ENCODE results near the gene KSR1.
"Not testable (repeated sequence)": the region's sequence is repeated elsewhere in the genome, so short reads cannot be mapped to it uniquely, and the experiment has no call there.

KSR1 gene

DNA sequence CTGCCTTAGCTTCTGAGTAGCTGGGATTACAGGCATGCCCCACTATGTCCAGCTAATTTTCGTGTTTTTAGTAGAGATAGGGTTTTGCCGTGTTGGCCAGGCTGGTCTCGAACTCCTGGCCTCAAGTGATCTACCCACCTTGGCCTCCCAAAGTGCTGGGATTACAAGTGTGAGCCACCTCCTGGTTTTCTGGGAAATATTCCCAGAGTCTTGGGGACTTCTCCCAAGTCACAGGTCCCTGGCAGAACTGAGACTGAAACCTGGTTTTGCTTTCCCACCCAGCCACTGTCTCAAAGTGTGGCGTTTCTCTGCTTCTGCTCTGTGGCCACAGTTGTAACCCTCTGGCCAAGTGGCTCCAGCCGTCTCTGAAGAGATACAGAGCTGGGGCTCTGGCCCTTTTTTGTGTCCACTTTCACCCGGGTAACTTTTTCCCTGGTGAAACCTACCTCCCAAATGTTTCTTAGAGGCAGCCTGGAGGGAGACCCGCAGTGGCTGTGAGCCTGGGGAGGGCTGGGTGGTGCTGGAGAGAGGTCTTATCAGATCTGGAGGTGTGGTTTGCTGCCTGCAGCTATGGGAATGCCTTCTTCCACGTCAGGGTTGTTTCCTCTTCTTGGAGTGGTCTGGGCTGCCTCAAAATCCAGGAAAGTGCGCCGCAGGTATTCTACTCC is 5.1 kb downstream of the KSR1 start:
- peak overlapping the region; percentile 32 for H3K9ac ChIP-seq (ENCODE audit: low read length)
- peak; percentile 85 for DNase-seq
- H3K4me1 ChIP-seq (ENCODE audit: control insufficient read depth, low read depth, low read length): peaks cover 17% of the 10 kb centered on the region
- H3K79me2 ChIP-seq (ENCODE audit: control insufficient read depth, insufficient read depth, low read length): peaks cover 66% of the 10 kb centered on the region
- WGBS (ENCODE audit: extremely low coverage, insufficient coverage, low lambda C conversion rate): no CpG with 5 or more reads among the region's 10 CpGs
- peak overlapping the region; percentile 10 for H3K56ac ChIP-seq (ENCODE audit: low read length)
- no peaks in the 10 kb centered on the region for H3K27me3 ChIP-seq (ENCODE audit: insufficient read depth, low read length, poor library complexity)
- H3K18ac ChIP-seq (ENCODE audit: low read length): peak overlapping the region; percentile 80
- no peak overlapping the region for H4K8ac ChIP-seq (ENCODE audit: low read depth, low read length)
- no peak overlapping the region for H4K5ac ChIP-seq (ENCODE audit: low read length)
- no peak overlapping the region for H2BK5ac ChIP-seq (ENCODE audit: low read length)
- H3K4me2 ChIP-seq (ENCODE audit: low read length): no peak overlapping the region
- H3K79me1 ChIP-seq (ENCODE audit: low read length): peaks cover 21% of the 10 kb centered on the region
- no peak overlapping the region for H3K23ac ChIP-seq (ENCODE audit: low read length)
- H2AK5ac ChIP-seq (ENCODE audit: low read length): no peak overlapping the region
- H3K4ac ChIP-seq (ENCODE audit: low read depth, low read length): peak overlapping the region; percentile 17
- no peak overlapping the region for H2BK120ac ChIP-seq (ENCODE audit: low read depth, low read length)
- no peak overlapping the region for H3K27ac ChIP-seq (ENCODE audit: low read depth, low read length)
- no peaks in the 10 kb centered on the region for H3K36me3 ChIP-seq (ENCODE audit: control insufficient read depth, insufficient read depth, low read length)
- no peak overlapping the region for H2BK15ac ChIP-seq (replicated peaks; ENCODE audit: low read depth)
- no peak overlapping the region for H3K4me3 ChIP-seq (ENCODE audit: low read length)

- H3K9ac ChIP-seq (ENCODE audit: low read length): no peak overlapping the region
- WGBS (ENCODE audit: extremely low coverage, insufficient coverage, low lambda C conversion rate): no CpG with 5 or more reads among the region's 6 CpGs
- no peak overlapping the region for H2BK15ac ChIP-seq (replicated peaks; ENCODE audit: low read depth)
- H3K27ac ChIP-seq (ENCODE audit: low read depth, low read length): no peak overlapping the region
- H4K5ac ChIP-seq (ENCODE audit: low read length): no peak overlapping the region
- H4K8ac ChIP-seq (ENCODE audit: low read depth, low read length): no peak overlapping the region
- H2AK5ac ChIP-seq (ENCODE audit: low read length): no peak overlapping the region
- DNase-seq: no peak
- no peak overlapping the region for H2BK120ac ChIP-seq (ENCODE audit: low read depth, low read length)
- no peak overlapping the region for H3K23ac ChIP-seq (ENCODE audit: low read length)
- H3K79me1 ChIP-seq (ENCODE audit: low read length): peaks cover 26% of the 10 kb centered on the region
- no peak overlapping the region for H2BK5ac ChIP-seq (ENCODE audit: low read length)
- peaks cover 17% of the 10 kb centered on the region for H3K4me1 ChIP-seq (ENCODE audit: control insufficient read depth, low read depth, low read length)
- H3K56ac ChIP-seq (ENCODE audit: low read length): no peak overlapping the region
- H3K4ac ChIP-seq (ENCODE audit: low read depth, low read length): no peak overlapping the region
- peaks cover 71% of the 10 kb centered on the region for H3K79me2 ChIP-seq (ENCODE audit: control insufficient read depth, insufficient read depth, low read length)
- H3K36me3 ChIP-seq (ENCODE audit: control insufficient read depth, insufficient read depth, low read length): no peaks in the 10 kb centered on the region
- no peaks in the 10 kb centered on the region for H3K27me3 ChIP-seq (ENCODE audit: insufficient read depth, low read length, poor library complexity)
- no peak overlapping the region for H3K18ac ChIP-seq (ENCODE audit: low read length)
- H3K4me2 ChIP-seq (ENCODE audit: low read length): no peak overlapping the region
- no peak overlapping the region for H3K4me3 ChIP-seq (ENCODE audit: low read length)
Measured at GRCh38 chr17:27462149-27462548, 5.9 kb downstream of the KSR1 start.

- H2BK5ac ChIP-seq (ENCODE audit: low read length): no peak overlapping the region
Measured at GRCh38 chr17:27462714-27463113, 6.5 kb downstream of the KSR1 start.

DNA sequence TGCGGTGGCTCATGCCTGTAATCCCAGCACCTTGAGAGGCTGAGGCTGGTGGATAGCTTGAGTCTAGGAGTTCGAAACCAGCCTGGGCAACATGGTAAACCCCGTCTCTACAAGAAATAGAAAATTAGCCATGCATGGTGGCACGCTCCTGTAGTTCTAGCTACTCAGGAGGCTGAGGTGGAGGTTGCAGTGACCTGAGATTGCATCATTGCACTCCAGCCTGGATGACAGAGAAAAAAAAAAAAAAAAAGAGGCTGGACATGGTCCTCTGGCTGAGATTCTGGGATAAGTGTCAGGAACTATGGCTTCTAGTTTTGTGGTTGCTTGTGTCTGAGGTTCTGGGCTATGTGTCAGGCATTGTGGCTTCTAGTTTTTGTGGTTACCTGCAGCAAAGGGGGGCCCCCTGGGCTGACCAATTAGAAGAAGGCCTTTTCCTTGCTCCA is 7.0 kb downstream of the KSR1 start:
- Histone ChIP-seq H3K36me3 (ENCODE audit: control insufficient read depth, insufficient read depth, low read length) (no peaks in the 10 kb centered on the region), H2BK15ac (replicated peaks; ENCODE audit: low read depth) (no peak overlapping the region), H4K5ac (ENCODE audit: low read length) (no peak overlapping the region), H2AK5ac (ENCODE audit: low read length) (no peak overlapping the region), H3K23ac (ENCODE audit: low read length) (no peak overlapping the region), H3K4me3 (ENCODE audit: low read length) (no peak overlapping the region), H4K8ac (ENCODE audit: low read depth, low read length) (no peak overlapping the region), H3K27ac (ENCODE audit: low read depth, low read length) (no peak overlapping the region), H3K4me1 (ENCODE audit: control insufficient read depth, low read depth, low read length) (peaks cover 14% of the 10 kb centered on the region), H3K4ac (ENCODE audit: low read depth, low read length) (no peak overlapping the region), H3K4me2 (ENCODE audit: low read length) (no peak overlapping the region), H3K79me2 (ENCODE audit: control insufficient read depth, insufficient read depth, low read length) (peaks cover 71% of the 10 kb centered on the region), H3K56ac (ENCODE audit: low read length) (no peak overlapping the region), H3K9ac (ENCODE audit: low read length) (no peak overlapping the region), H2BK5ac (ENCODE audit: low read length) (no peak overlapping the region), H3K18ac (ENCODE audit: low read length) (peak overlapping the region; percentile 20), H2BK120ac (ENCODE audit: low read depth, low read length) (no peak overlapping the region), H3K27me3 (ENCODE audit: insufficient read depth, low read length, poor library complexity) (no peaks in the 10 kb centered on the region), H3K79me1 (ENCODE audit: low read length) (peaks cover 25% of the 10 kb centered on the region)
- DNase-seq: no peak
- WGBS (ENCODE audit: extremely low coverage, insufficient coverage, low lambda C conversion rate): no CpG with 5 or more reads among the region's 4 CpGs

More at GRCh38 chr17:27462714-27463113, 6.5 kb downstream of the KSR1 start:
- no peak overlapping the region for H2BK15ac ChIP-seq (replicated peaks; ENCODE audit: low read depth)
- H2BK120ac ChIP-seq (ENCODE audit: low read depth, low read length): no peak overlapping the region
- no peak overlapping the region for H3K4me2 ChIP-seq (ENCODE audit: low read length)
- H3K9ac ChIP-seq (ENCODE audit: low read length): no peak overlapping the region
- H3K27me3 ChIP-seq (ENCODE audit: insufficient read depth, low read length, poor library complexity): no peaks in the 10 kb centered on the region
- H3K18ac ChIP-seq (ENCODE audit: low read length): no peak overlapping the region
- H2AK5ac ChIP-seq (ENCODE audit: low read length): no peak overlapping the region
- WGBS (ENCODE audit: extremely low coverage, insufficient coverage, low lambda C conversion rate): no CpG with 5 or more reads among the region's 3 CpGs
- peaks cover 72% of the 10 kb centered on the region for H3K79me2 ChIP-seq (ENCODE audit: control insufficient read depth, insufficient read depth, low read length)
- H3K27ac ChIP-seq (ENCODE audit: low read depth, low read length): no peak overlapping the region
- peaks cover 25% of the 10 kb centered on the region for H3K79me1 ChIP-seq (ENCODE audit: low read length)
- H3K4me3 ChIP-seq (ENCODE audit: low read length): no peak overlapping the region
- no peak overlapping the region for H3K23ac ChIP-seq (ENCODE audit: low read length)
- H4K5ac ChIP-seq (ENCODE audit: low read length): no peak overlapping the region
- no peak overlapping the region for H3K4ac ChIP-seq (ENCODE audit: low read depth, low read length)
- DNase-seq: no peak
- H3K36me3 ChIP-seq (ENCODE audit: control insufficient read depth, insufficient read depth, low read length): no peaks in the 10 kb centered on the region
- no peak overlapping the region for H4K8ac ChIP-seq (ENCODE audit: low read depth, low read length)
- H3K56ac ChIP-seq (ENCODE audit: low read length): no peak overlapping the region
- H3K4me1 ChIP-seq (ENCODE audit: control insufficient read depth, low read depth, low read length): peaks cover 17% of the 10 kb centered on the region

DNA sequence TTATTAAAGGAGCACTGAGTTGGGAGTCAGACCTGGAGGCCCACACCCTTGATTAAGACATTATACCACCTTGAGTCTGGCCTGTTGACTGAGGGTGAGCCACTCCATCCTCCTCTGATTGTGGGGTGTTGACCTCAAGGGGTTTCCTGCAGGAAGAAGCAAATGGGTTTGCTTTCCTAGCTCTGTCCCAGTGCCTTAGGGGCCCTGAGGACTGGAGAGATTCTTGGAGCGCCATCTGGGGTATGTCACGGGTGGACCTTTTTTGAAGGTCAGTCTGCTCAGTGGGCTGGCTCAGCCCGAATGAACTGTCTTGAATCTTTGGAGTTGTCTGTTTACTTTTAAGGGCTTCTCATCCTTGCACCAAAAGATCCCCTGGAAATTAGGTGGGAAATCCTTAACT is 7.8 kb downstream of the KSR1 start:
- H3K18ac ChIP-seq (ENCODE audit: low read length); H3K56ac ChIP-seq (ENCODE audit: low read length); H3K27me3 ChIP-seq (ENCODE audit: insufficient read depth, low read length, poor library complexity); H3K4me2 ChIP-seq (ENCODE audit: low read length); H3K4ac ChIP-seq (ENCODE audit: low read depth, low read length); H3K36me3 ChIP-seq (ENCODE audit: control insufficient read depth, insufficient read depth, low read length); H2AK5ac ChIP-seq (ENCODE audit: low read length); H3K23ac ChIP-seq (ENCODE audit: low read length); H3K4me3 ChIP-seq (ENCODE audit: low read length); H3K9ac ChIP-seq (ENCODE audit: low read length); H3K27ac ChIP-seq (ENCODE audit: low read depth, low read length); H2BK5ac ChIP-seq (ENCODE audit: low read length); H2BK120ac ChIP-seq (ENCODE audit: low read depth, low read length); H4K8ac ChIP-seq (ENCODE audit: low read depth, low read length); H2BK15ac ChIP-seq (replicated peaks; ENCODE audit: low read depth); H4K5ac ChIP-seq (ENCODE audit: low read length): not testable (repeated sequence)
- Histone ChIP-seq H3K79me1 (ENCODE audit: low read length) (peaks cover 25% of the 10 kb centered on the region), H3K4me1 (ENCODE audit: control insufficient read depth, low read depth, low read length) (peaks cover 12% of the 10 kb centered on the region), H3K79me2 (ENCODE audit: control insufficient read depth, insufficient read depth, low read length) (peaks cover 71% of the 10 kb centered on the region)
- peak; percentile 71 for DNase-seq
- WGBS (ENCODE audit: extremely low coverage, insufficient coverage, low lambda C conversion rate): no CpG with 5 or more reads among the region's 3 CpGs

- no CpG with 5 or more reads among the region's 1 CpG for WGBS (ENCODE audit: extremely low coverage, insufficient coverage, low lambda C conversion rate)
Measured at GRCh38 chr17:27464431-27464830, 8.2 kb downstream of the KSR1 start.

More at GRCh38 chr17:27464431-27464830, 8.2 kb downstream of the KSR1 start:
- H4K5ac ChIP-seq (ENCODE audit: low read length): no peak overlapping the region
- no peak overlapping the region for H3K56ac ChIP-seq (ENCODE audit: low read length)
- H2BK15ac ChIP-seq (replicated peaks; ENCODE audit: low read depth): no peak overlapping the region
- H4K8ac ChIP-seq (ENCODE audit: low read depth, low read length): no peak overlapping the region
- H3K18ac ChIP-seq (ENCODE audit: low read length): no peak overlapping the region
- H2AK5ac ChIP-seq (ENCODE audit: low read length): no peak overlapping the region
- no peak overlapping the region for H3K23ac ChIP-seq (ENCODE audit: low read length)
- no peak overlapping the region for H3K4me2 ChIP-seq (ENCODE audit: low read length)
- H3K79me1 ChIP-seq (ENCODE audit: low read length): peaks cover 25% of the 10 kb centered on the region
- H3K4ac ChIP-seq (ENCODE audit: low read depth, low read length): no peak overlapping the region
- no peaks in the 10 kb centered on the region for H3K27me3 ChIP-seq (ENCODE audit: insufficient read depth, low read length, poor library complexity)
- no peak overlapping the region for H3K27ac ChIP-seq (ENCODE audit: low read depth, low read length)
- DNase-seq: no peak
- no peaks in the 10 kb centered on the region for H3K36me3 ChIP-seq (ENCODE audit: control insufficient read depth, insufficient read depth, low read length)
- peaks cover 71% of the 10 kb centered on the region for H3K79me2 ChIP-seq (ENCODE audit: control insufficient read depth, insufficient read depth, low read length)
- peaks cover 10% of the 10 kb centered on the region for H3K4me1 ChIP-seq (ENCODE audit: control insufficient read depth, low read depth, low read length)
- H2BK120ac ChIP-seq (ENCODE audit: low read depth, low read length): no peak overlapping the region
- no peak overlapping the region for H3K9ac ChIP-seq (ENCODE audit: low read length)
- no peak overlapping the region for H3K4me3 ChIP-seq (ENCODE audit: low read length)
- no peak overlapping the region for H2BK5ac ChIP-seq (ENCODE audit: low read length)
